MCF 10A (cell line): ENCODE measurements around the gene ZNF587B. TPM values are rescaled to one million over a fixed set of nuclear protein-coding genes. Genes with fewer than 3 reads are reported as not detected.
A peak's percentile ranks its signal among the peaks of the same experiment; 100 is the strongest.
"Not testable (repeated sequence)": the region's sequence is repeated elsewhere in the genome, so short reads cannot be mapped to it uniquely, and the experiment has no call there.

Experiments used
- BruUV-seq: library from RNA; stranded (reverse); fragments of 400-500 nt; replicated peaks from 2 replicates; lab custom pipeline; 2021; lab: Mats Ljungman, UMichigan
- CTCF ChIA-PET: fragments of 300-600 bp; sonication (Branson Sonifier 250); formaldehyde crosslinking; extraction: SDS; loops from one replicate; lab custom pipeline; 2021; ENCODE audit warnings: antibody characterized with exemption, inconsistent platforms; lab: Yijun Ruan, JAX
- POLR2A ChIA-PET: fragments of 300-600, 350-650 bp; sonication (Branson Sonifier 250); formaldehyde crosslinking; extraction: SDS; loops from one replicate; lab custom pipeline; 2020; ENCODE audit warnings: antibody characterized with exemption, inconsistent platforms; lab: Yijun Ruan, JAX
- DNase-seq: peaks from one replicate; pipeline ENCODE4 v3.0.0-alpha.2; 2018; ENCODE audit not compliant: unreplicated experiment
- H3K27ac Mint-ChIP-seq: one replicate; pipeline ENCODE4 v1.8.0; 2022; ENCODE audit warnings: mild to moderate bottlenecking, low read depth, mixed read lengths; ENCODE audit not compliant: unreplicated experiment
- H3K27me3 Mint-ChIP-seq: one replicate; pipeline ENCODE4 v1.8.0; 2022; ENCODE audit warnings: mixed read lengths; ENCODE audit not compliant: insufficient read depth, unreplicated experiment
- H3K36me3 Mint-ChIP-seq: one replicate; pipeline ENCODE4 v1.8.0; 2022; ENCODE audit warnings: mild to moderate bottlenecking, moderate library complexity, mixed read lengths; ENCODE audit not compliant: insufficient read depth, unreplicated experiment
- H3K4me1 Mint-ChIP-seq: one replicate; pipeline ENCODE4 v1.8.0; 2022; ENCODE audit warnings: mixed read lengths; ENCODE audit not compliant: insufficient read depth, unreplicated experiment
- H3K4me3 Mint-ChIP-seq: one replicate; pipeline ENCODE4 v1.8.0; 2022; ENCODE audit warnings: mild to moderate bottlenecking, moderate library complexity, mixed read lengths; ENCODE audit not compliant: unreplicated experiment
- H3K9me3 Mint-ChIP-seq: one replicate; pipeline ENCODE4 v1.8.0; 2022; ENCODE audit warnings: mixed read lengths; ENCODE audit not compliant: unreplicated experiment
- intact Hi-C: fragments of 100-400 bp; cut with micrococcal nuclease; formaldehyde crosslinking; loops from 2 replicates; pipeline ENCODE4 v1.14.1; 2022
- total RNA-seq: library from RNA; stranded (reverse); gene quantifications from 2 replicates; pipeline ENCODE4 v1.2.3, GENCODE V29; 2022
- TF ChIP-seq, protein P1 (sequence below): fragments of 200-600 bp; IDR thresholded peaks from one replicate; pipeline ENCODE4 v1.8.0; 2022; ENCODE audit warnings: antibody characterized with exemption, mild to moderate bottlenecking; ENCODE audit not compliant: unreplicated experiment

ZNF587B gene
- total RNA-seq, 1 experiment from 2014 or later, result 19.4 TPM

DNA sequence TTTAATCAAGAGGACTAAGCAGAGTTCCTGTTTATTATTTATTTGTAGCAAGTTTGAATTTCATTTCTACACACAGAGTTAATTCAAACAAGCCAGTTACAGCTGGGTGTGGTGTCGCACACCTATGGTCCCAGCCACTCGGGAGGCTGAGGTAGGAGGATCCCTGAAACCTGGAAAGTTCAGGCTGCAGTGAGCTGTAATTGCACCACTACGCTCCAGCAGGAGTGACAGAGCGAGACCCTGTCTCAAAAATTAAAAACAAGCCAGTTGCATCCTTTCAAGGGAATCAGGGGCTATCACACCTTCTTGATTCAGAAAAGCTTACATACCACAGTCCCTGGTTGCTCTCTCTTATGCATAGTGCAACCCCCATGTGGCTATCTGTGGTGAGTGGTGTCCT, 40.8 kb upstream of the ZNF587B start:
- POLR2A ChIA-PET, result no interaction called here
- Mint-ChIP-seq H3K4me1 (no peaks in the 10 kb centered on the region), H3K36me3 (peaks cover 34% of the 10 kb centered on the region), H3K9me3 (peaks cover 7% of the 10 kb centered on the region), H3K27me3 (no peaks in the 10 kb centered on the region), H3K4me3 (no peak overlapping the region), H3K27ac (no peak overlapping the region)
- intact Hi-C loops, result no loop called here
- no peak for DNase-seq
- CTCF ChIA-PET, result no interaction called here
- no TSS peak for BruUV-seq
- TF ChIP-seq, protein P1, sequence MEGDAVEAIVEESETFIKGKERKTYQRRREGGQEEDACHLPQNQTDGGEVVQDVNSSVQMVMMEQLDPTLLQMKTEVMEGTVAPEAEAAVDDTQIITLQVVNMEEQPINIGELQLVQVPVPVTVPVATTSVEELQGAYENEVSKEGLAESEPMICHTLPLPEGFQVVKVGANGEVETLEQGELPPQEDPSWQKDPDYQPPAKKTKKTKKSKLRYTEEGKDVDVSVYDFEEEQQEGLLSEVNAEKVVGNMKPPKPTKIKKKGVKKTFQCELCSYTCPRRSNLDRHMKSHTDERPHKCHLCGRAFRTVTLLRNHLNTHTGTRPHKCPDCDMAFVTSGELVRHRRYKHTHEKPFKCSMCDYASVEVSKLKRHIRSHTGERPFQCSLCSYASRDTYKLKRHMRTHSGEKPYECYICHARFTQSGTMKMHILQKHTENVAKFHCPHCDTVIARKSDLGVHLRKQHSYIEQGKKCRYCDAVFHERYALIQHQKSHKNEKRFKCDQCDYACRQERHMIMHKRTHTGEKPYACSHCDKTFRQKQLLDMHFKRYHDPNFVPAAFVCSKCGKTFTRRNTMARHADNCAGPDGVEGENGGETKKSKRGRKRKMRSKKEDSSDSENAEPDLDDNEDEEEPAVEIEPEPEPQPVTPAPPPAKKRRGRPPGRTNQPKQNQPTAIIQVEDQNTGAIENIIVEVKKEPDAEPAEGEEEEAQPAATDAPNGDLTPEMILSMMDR, result no peak

DNA sequence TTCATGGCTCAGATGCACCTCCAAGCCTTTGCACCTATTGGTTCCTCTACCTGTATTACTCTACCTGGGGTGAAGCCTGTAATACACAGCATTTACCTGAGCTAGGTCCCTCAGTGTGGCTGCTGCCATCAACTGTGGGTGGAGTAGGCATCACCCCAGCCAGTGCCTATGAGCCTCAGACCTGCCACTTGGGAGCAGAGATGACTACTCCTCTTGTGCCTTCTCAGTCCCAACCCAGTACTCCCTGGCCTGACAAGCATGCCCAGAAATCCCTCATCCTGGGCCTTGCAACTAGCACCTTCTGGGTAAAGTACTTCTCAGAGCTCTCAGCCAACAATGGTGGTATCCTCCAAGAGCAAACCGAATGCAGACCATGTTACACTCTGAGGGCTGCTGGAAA, 33.5 kb upstream of the ZNF587B start:
- H3K4me3 Mint-ChIP-seq, DNase-seq, POLR2A ChIA-PET, intact Hi-C loops, H3K27me3 Mint-ChIP-seq, H3K9me3 Mint-ChIP-seq, CTCF ChIA-PET, H3K27ac Mint-ChIP-seq, BruUV-seq: not testable (repeated sequence)
- peaks cover 19% of the 10 kb centered on the region for H3K4me1 Mint-ChIP-seq
- H3K36me3 Mint-ChIP-seq, result peaks cover 25% of the 10 kb centered on the region

DNA sequence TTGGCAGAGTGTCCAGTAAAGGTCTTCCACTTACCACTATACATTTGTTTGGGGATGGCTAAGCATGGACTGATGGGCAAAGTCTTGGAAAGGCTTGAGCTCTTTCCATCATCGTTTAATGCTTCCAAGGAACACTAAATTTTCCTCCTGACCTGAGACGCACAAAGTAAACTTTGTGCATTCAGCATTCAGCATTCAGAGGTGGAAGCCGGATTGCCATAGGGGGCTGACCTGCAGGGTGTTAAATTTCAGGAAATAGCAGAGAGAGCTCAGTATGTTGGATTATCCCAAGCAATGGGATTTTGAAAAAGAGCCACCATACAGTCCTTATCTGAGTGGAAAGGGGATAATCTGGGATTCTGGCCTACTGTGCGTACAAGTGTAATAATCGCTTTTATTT, 29.4 kb upstream of the ZNF587B start:
- H3K36me3 Mint-ChIP-seq, result peaks cover 33% of the 10 kb centered on the region
- peak overlapping the region; percentile 3 for H3K4me3 Mint-ChIP-seq
- no peaks in the 10 kb centered on the region for H3K9me3 Mint-ChIP-seq
- TF ChIP-seq, protein P1, result no peak
- peaks cover 42% of the 10 kb centered on the region for H3K4me1 Mint-ChIP-seq
- POLR2A ChIA-PET, result interaction anchor here (0.6 to 8.0 kb wide), 9 partner anchors 14 to 365 kb away, joined by 3 to 65 read pairs (median 5); partner anchors contain the start of genes ZNF551, ZNF552, ZNF586 and ZNF587
- intact Hi-C loops, result no loop called here
- no TSS peak for BruUV-seq
- CTCF ChIA-PET, result interaction anchor here (0.7 to 1.2 kb wide), 4 partner anchors 19 to 713 kb away, joined by 3 to 4 read pairs (median 3); no protein-coding TSS in a partner anchor
- no peak overlapping the region for H3K27ac Mint-ChIP-seq
- no peaks in the 10 kb centered on the region for H3K27me3 Mint-ChIP-seq
- DNase-seq, result no peak

DNA sequence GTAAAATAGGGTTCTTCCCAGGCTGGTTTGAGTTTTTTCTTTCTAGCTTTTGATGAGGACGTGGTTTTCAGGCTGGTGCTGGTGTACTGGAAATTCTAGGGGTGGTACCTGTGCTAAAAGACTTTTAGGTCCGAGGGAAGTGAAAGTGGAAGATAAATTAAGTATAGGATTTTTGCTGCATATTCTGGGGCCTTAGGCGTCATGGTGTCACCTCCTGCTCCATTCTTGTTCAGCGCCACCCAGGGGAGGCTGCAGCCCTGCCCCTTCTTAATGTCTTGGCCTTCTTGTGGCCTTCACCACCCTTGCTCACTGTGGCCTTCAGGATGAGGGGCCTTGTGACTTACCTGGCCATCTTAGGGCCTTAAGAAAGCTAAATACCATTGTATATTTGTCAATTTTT, 27.8 kb upstream of the ZNF587B start:
- intact Hi-C loops, result no loop called here
- Mint-ChIP-seq H3K27me3 (no peaks in the 10 kb centered on the region), H3K27ac (peak overlapping the region; percentile 39), H3K36me3 (peaks cover 31% of the 10 kb centered on the region), H3K4me1 (peaks cover 42% of the 10 kb centered on the region), H3K4me3 (no peak overlapping the region), H3K9me3 (no peaks in the 10 kb centered on the region)
- CTCF ChIA-PET, result interaction anchor here (0.6 kb wide), 1 partner anchor 66 kb away, joined by 3 read pairs; no protein-coding TSS in a partner anchor
- TF ChIP-seq, protein P1, result no peak
- DNase-seq, result no peak
- POLR2A ChIA-PET, result interaction anchor here (0.6 to 8.0 kb wide), 5 partner anchors 12 to 459 kb away, joined by 3 to 65 read pairs (median 5); partner anchors contain the start of genes ZNF551, ZNF552 and ZNF776
- BruUV-seq, result no TSS peak
